ENCODE measurements around the gene TNFAIP8L1. TPM values are rescaled to one million over a fixed set of nuclear protein-coding genes. Genes with fewer than 3 reads are reported as not detected.

Gene TNFAIP8L1
- total RNA-seq, 1 donor from 2014 or later, result 0.64 TPM

- H3K4me1 ChIP-seq, result no peaks in the 10 kb centered on the region
- no peak for DNase-seq (ENCODE audit: low spot score in 2 of 2)
- no peaks in the 10 kb centered on the region for H3K9me3 ChIP-seq
- H3K36me3 ChIP-seq, result peaks cover 93 to 96% of the 10 kb centered on the region in 2 donors
- H3K27ac ChIP-seq, result no peak overlapping the region
- TF ChIP-seq CTCF (IDR thresholded peaks at IDR 0.05), result no peak
- H3K4me3 ChIP-seq, result no peak overlapping the region
- no peaks in the 10 kb centered on the region for H3K27me3 ChIP-seq
- intact Hi-C loops (cut with DNase I), result no loop called here
Observed at GRCh38 chr19:4684312-4685095, 45.2 kb downstream of the TNFAIP8L1 start.

- no peaks in the 10 kb centered on the region for H3K9me3 ChIP-seq
- H3K27ac ChIP-seq, result no peak overlapping the region
- no peak for TF ChIP-seq CTCF (IDR thresholded peaks at IDR 0.05)
- peaks cover 88 to 97% of the 10 kb centered on the region in 2 donors for H3K36me3 ChIP-seq
- intact Hi-C loops (cut with DNase I), result no loop called here
- no peaks in the 10 kb centered on the region for H3K4me1 ChIP-seq
- no peaks in the 10 kb centered on the region for H3K27me3 ChIP-seq
- no peak overlapping the region for H3K4me3 ChIP-seq
- no peak for DNase-seq (ENCODE audit: low spot score in 2 of 2)
Observed at GRCh38 chr19:4686700-4687099, 47.4 kb downstream of the TNFAIP8L1 start.

- intact Hi-C loops (cut with DNase I), result no loop called here
- peaks cover 90 to 98% of the 10 kb centered on the region in 2 donors for H3K36me3 ChIP-seq
- no peak for DNase-seq (ENCODE audit: low spot score in 2 of 2)
- no peak overlapping the region for H3K4me3 ChIP-seq
- no peak for TF ChIP-seq CTCF (IDR thresholded peaks at IDR 0.05)
- H3K4me1 ChIP-seq, result no peaks in the 10 kb centered on the region
- no peak overlapping the region for H3K27ac ChIP-seq
- H3K9me3 ChIP-seq, result no peaks in the 10 kb centered on the region
- H3K27me3 ChIP-seq, result no peaks in the 10 kb centered on the region
Observed at GRCh38 chr19:4687396-4687795, 48.1 kb downstream of the TNFAIP8L1 start.

- Histone ChIP-seq H3K36me3 (peaks cover 90 to 98% of the 10 kb centered on the region in 2 donors), H3K27me3 (no peaks in the 10 kb centered on the region), H3K4me1 (no peaks in the 10 kb centered on the region), H3K4me3 (no peak overlapping the region), H3K27ac (no peak overlapping the region), H3K9me3 (no peaks in the 10 kb centered on the region)
- DNase-seq (ENCODE audit: low spot score in 2 of 2), result no peak
- intact Hi-C loops (cut with DNase I), result no loop called here
- no peak for TF ChIP-seq CTCF (IDR thresholded peaks at IDR 0.05)
Observed at GRCh38 chr19:4688587-4688986, 49.3 kb downstream of the TNFAIP8L1 start.

GRCh38 chr19:4689403-4689802, 50.1 kb downstream of the TNFAIP8L1 start:
- no peak for TF ChIP-seq CTCF (IDR thresholded peaks at IDR 0.05)
- Histone ChIP-seq H3K36me3 (peaks cover 90 to 98% of the 10 kb centered on the region in 2 donors), H3K4me3 (no peak overlapping the region), H3K9me3 (no peaks in the 10 kb centered on the region), H3K4me1 (no peaks in the 10 kb centered on the region), H3K27me3 (no peaks in the 10 kb centered on the region), H3K27ac (no peak overlapping the region)
- no peak for DNase-seq (ENCODE audit: low spot score in 2 of 2)
- intact Hi-C loops (cut with DNase I), result no loop called here

Measured in ascending aorta (tissue), 2 donors.